RCC 7860 (cell line): ENCODE data around the gene PPP2R3B.
"Not testable (repeated sequence)": the region's sequence is repeated elsewhere in the genome, so short reads cannot be mapped to it uniquely, and the experiment has no call there.

ENCODE experiments used
- DNase-seq: peaks from one replicate; pipeline ENCODE4 v3.0.0-alpha.2; 2015; ENCODE audit warnings: low spot score
- FAIRE-seq: peaks from 2 replicates; lab custom pipeline; 2012; peaks lifted over from hg19 to GRCh38; lab: Jason Lieb, UNC

Gene PPP2R3B

GRCh38 chrX:308821-309520, 77.7 kb downstream of the PPP2R3B start:
- DNase-seq (no peak), FAIRE-seq (no peak)

GRCh38 chrX:307261-308111, 79.2 kb downstream of the PPP2R3B start:
- FAIRE-seq: no peak

GRCh38 chrX:306614-307251, 80.0 kb downstream of the PPP2R3B start:
- FAIRE-seq, DNase-seq: not testable (repeated sequence)

More at GRCh38 chrX:307261-308111, 79.2 kb downstream of the PPP2R3B start:
- DNase-seq: no peak

GRCh38 chrX:305781-306613, 80.7 kb downstream of the PPP2R3B start:
- FAIRE-seq: not testable (repeated sequence)

GRCh38 chrX:302975-303374, 83.7 kb downstream of the PPP2R3B start:
- no peak for DNase-seq
- no peak for FAIRE-seq

More at GRCh38 chrX:305781-306613, 80.7 kb downstream of the PPP2R3B start:
- not testable (repeated sequence) for DNase-seq

- FAIRE-seq: no peak
- DNase-seq: no peak
These were observed 86.4 kb downstream of the PPP2R3B start for GRCh38 chrX:300334-300733.

- DNase-seq: no peak
- no peak for FAIRE-seq
These were observed 87.7 kb downstream of the PPP2R3B start for GRCh38 chrX:298993-299392.

- no peak for FAIRE-seq
- DNase-seq: no peak
These were observed 91.6 kb downstream of the PPP2R3B start for GRCh38 chrX:295136-295535.

GRCh38 chrX:292900-293897, 93.5 kb downstream of the PPP2R3B start:
- no peak for DNase-seq
- no peak for FAIRE-seq

GRCh38 chrX:291411-291901, 95.3 kb downstream of the PPP2R3B start:
- no peak for FAIRE-seq
- DNase-seq: no peak

- FAIRE-seq: no peak
- DNase-seq: no peak
These were observed 96.1 kb downstream of the PPP2R3B start for GRCh38 chrX:290476-291166.

- DNase-seq (no peak), FAIRE-seq (no peak)
These were observed 98.1 kb downstream of the PPP2R3B start for GRCh38 chrX:288561-288991.

- FAIRE-seq (no peak), DNase-seq (no peak)
These were observed 99.0 kb downstream of the PPP2R3B start for GRCh38 chrX:287670-288069.

- FAIRE-seq (no peak), DNase-seq (no peak)
These were observed 101.5 kb downstream of the PPP2R3B start for GRCh38 chrX:285076-285677.
